Esophagus muscularis mucosa (tissue), 4 donors: ENCODE data around the gene RBM4.

Experiments
- EP300 ChIP-seq: sonication (generic); formaldehyde crosslinking; IDR thresholded peaks from one replicate; pipeline ENCODE4 v1.6.1; 2017; ENCODE audit warnings: antibody characterized with exemption
- POLR2A ChIP-seq: fragments of 450-650 bp; IDR thresholded peaks from one replicate; pipeline ENCODE4 v1.6.1; 2017; ENCODE audit warnings: antibody characterized with exemption, moderate library complexity, mild to moderate bottlenecking, low read depth
- POLR2AphosphoS5 ChIP-seq, 2 donors: sonication (generic); formaldehyde crosslinking; IDR thresholded peaks; one replicate each; pipeline ENCODE4 v1.6.1; 2017; ENCODE audit warnings: antibody characterized with exemption in 2 of 2
- TF ChIP-seq, protein P1 (sequence below), 3 experiments: fragments of 200-600 bp in 2 of 3; fragments of 450-650 bp in 1 of 3; sonication (generic) in 2 of 3; IDR thresholded peaks; one replicate each; pipeline ENCODE4 v1.5.1; 2017 to 2019; ENCODE audit warnings: antibody characterized with exemption in 3 of 3, mild to moderate bottlenecking in 2 of 3, moderate library complexity in 1 of 3

DNA sequence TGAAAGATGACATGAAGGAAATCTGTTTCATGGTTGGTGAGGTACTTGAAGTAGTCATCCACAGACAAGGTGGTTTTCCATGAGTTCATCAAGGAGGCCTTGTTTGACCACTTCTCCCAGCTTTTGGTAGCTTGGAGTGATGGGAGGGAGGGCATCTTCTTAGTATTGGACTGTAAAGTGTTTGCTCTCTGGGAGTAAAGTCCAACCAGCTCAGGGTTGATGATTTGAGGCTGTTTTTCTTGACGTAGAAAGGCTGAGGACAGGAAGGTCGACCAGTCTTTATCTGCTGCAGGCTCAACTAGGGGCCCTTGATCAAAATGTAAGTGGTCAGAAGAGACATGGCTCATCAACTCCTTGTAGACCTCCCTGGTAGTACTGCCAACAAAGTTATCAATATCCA lies 47.3 kb upstream of the RBM4 start:
- TF ChIP-seq POLR2AphosphoS5 (IDR thresholded peaks at IDR 0.05), result no peak
- TF ChIP-seq POLR2A, result no peak
- TF ChIP-seq, protein P1, sequence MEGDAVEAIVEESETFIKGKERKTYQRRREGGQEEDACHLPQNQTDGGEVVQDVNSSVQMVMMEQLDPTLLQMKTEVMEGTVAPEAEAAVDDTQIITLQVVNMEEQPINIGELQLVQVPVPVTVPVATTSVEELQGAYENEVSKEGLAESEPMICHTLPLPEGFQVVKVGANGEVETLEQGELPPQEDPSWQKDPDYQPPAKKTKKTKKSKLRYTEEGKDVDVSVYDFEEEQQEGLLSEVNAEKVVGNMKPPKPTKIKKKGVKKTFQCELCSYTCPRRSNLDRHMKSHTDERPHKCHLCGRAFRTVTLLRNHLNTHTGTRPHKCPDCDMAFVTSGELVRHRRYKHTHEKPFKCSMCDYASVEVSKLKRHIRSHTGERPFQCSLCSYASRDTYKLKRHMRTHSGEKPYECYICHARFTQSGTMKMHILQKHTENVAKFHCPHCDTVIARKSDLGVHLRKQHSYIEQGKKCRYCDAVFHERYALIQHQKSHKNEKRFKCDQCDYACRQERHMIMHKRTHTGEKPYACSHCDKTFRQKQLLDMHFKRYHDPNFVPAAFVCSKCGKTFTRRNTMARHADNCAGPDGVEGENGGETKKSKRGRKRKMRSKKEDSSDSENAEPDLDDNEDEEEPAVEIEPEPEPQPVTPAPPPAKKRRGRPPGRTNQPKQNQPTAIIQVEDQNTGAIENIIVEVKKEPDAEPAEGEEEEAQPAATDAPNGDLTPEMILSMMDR (IDR thresholded peaks at IDR 0.05), result no peak
- TF ChIP-seq EP300, result no peak
